Measurements from ENCODE around the gene AK5.

The AK5 gene

DNA sequence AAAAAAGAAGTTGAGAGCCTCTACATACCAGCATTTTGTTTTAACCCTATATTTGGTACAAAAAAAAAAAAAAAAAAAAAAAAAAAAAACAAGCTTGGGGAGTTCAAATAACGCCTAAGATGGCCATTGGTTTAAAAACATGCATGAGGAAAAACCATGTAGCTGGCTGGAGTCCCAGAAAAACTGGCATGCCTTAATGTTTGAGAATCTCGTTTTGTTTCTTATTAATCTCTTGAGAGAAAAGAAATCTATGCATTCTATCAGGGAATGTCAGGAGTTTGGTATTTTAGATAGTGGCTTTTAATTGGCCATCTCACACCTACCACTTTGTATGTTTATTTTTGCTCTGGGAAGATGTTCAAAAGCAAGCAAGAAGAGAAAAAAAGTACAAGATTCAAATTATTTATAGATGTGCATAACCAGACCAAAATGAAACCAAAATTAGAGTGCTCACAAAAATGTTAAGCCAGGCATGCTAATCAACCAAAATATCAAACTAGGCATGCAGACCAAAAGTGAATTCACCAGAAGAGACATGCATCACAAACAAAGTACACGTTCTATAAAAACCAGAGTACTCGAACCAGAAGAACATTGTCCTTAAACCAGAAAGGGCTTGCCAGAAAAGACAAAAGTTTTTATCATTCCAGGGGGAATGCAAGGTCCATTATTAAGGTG, 156.6 kb downstream of the AK5 start:
- DNase-seq (ENCODE audit: low read depth in 2 of 2) = no peak

DNA sequence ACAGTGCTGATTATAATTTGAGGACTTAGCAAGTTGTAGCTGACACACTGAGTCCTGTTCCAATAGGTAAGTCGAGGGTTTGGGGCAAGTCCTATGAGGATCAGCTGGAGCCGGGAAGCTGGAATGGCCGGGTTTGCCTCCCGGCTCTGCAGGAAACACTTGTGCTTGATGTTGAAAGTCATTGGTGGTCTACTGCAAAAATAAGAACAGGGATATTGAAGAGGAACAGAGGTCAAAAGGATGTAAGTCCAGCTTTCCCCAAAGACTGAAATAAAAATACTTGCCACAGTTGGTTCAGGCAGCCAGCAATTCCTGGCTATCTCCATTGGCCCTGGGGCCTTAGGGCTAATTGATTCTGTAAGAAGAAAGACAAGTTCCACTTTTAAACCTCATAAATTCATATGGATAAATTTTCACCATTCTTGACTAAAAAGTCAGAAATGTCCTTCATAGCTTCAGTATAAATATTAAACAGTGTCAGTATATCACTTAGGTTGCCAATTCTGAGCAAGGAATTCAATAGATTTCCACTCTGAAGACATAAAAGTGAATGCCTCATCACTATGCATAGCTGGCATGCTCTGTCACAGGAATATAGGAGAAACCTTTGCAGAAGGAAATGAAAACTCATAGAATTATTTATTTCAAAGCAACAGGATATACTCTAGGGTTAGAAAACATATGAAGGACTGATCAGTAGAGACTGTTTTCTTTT, 165.2 kb downstream of the AK5 start:
- DNase-seq (ENCODE audit: low read depth in 2 of 2) = no peak

DNA sequence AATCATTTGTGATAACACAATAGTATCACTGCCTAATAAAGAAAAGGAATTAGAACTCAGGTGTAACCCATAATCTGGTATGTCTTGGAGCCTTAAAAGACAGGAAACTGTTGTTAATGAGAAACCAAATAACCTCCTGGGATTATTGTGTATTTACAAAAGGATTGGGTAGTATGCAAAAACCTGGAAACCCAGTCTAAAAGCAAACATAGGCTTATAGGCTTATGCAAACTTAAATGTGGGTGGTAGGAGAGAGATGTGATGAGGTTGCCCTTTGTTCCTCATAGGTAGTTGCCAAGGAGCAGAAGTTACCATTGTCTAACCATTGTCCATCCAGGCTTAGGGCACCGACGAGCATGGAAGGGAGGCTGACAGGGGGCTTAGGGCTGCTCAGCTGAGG, 165.8 kb downstream of the AK5 start:
- no peak for DNase-seq (ENCODE audit: low read depth in 2 of 2)

DNA sequence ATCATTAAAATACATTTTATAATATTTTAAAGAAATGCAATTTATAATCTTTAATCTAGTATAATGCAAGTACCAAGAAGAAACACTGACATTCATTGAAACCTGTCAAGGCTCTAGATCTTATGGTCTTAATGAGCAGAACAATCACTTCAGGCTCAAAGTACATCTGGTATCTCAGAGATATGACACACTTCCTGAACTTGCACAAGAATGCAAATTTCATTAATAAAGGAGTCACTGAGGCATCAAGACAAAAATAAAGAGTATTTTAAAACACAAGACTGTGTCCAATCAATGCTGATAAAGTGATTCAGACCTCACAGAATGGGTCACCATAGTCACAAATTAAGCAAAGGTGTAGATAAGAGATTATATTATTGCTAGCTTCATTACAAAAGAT, 178.1 kb downstream of the AK5 start:
- DNase-seq (ENCODE audit: low read depth in 2 of 2) = no peak

DNA sequence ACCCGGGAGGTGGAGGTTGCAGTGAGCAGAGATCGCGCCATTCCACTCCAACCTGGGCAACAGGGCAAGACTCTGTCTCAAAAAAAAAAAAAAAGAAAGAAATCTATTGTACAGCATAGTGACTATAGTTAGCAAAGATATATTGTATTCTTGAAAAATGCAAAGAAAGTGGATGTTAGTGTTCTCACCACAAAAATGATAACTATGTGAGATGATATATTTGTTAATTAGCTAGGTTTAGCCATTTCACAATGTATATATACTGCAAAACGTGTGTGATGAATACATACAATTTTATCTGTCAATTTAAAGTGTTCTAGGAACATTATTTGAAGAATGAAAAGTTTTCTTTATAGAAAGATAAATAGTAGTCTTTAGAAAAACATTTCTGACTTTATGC, 179.9 kb downstream of the AK5 start:
- DNase-seq (ENCODE audit: low read depth in 2 of 2) = no peak

DNA sequence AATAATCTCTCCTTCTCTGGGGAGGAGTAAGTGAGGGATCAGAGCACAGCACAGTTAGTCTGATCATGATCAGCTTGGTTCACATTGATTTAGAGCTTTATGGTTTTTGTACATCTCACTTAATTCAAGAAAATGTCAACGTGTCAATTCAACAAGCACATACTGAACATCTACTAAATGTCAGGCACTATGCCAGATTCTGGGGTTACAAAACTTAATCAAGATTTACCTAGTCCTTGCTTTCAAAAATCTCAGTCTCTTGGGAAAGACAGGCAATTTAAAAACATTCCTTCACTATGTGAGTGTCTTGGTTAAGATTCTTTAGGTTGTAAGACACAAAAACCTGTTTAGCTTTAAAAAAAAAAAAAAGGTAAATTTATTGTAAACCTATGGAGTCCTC, 181.4 kb downstream of the AK5 start:
- no peak for DNase-seq (ENCODE audit: low read depth in 2 of 2)

DNA sequence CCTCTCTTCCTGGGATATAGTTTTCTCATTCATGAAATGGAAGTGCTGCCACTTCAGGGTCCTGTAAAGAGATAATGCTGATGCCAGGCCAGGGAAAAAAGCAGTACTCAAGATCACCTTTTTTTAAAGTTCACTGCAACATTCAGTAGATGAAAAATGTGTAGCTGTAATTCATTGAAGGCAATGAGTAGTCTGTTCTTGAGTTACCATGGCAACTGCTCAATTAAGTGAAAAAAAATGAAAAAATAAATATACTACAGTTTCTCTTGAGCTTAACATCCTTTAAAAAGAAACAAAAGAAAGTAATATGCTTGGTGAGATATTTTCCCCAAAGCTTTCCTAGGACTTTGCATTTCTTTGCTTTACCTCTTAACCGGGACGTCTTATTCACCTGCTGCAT, 183.3 kb downstream of the AK5 start:
- DNase-seq (ENCODE audit: low read depth in 2 of 2) = no peak

DNA sequence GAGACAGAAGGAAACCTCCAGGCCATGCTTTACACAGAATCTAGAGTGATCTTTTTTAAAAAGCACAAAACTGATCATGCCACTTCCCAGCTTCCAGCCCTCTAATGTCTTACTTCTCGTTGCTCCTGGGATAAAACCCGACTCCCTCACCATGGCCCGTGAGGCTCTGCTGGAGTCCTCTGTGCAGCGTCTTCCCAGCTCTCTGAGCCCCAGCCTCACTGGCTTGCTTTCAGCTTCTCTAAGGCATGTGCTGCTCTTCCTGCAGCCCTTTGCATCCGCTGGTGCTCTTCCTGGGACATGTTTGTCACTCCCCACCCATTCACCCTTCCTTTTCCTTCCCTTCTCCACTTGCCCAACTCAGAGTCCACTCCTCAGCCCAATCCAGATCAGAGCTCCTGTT, 184.1 kb downstream of the AK5 start:
- no peak for DNase-seq (ENCODE audit: low read depth in 2 of 2)

DNA sequence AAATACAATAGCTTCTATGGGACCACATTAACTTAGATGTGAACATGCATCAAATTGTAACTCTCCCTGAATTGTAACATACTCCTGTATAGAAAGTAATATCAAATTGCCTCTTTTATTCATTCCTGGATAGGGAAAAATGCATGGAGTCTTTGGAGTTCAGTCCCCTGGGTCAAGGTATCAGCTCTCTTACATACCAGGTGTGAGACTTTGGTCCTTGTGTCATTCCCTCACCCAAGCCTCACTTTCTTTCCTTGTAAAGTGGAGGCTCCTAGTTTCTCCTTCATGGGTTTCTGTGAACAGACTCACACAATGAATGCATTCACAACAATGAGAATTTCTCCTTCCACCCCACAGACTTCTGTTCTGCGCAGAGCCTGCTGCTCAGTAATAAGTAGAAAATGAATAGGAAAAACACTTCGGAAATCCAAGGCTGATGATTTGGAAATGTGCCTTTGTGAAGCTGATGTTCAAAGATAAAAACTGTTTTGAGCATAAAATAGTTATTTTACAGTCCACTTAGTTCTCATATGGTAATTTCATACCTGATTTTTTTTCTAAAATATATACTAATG, 185.3 kb downstream of the AK5 start:
- no peak for DNase-seq (ENCODE audit: low read depth in 2 of 2)

DNA sequence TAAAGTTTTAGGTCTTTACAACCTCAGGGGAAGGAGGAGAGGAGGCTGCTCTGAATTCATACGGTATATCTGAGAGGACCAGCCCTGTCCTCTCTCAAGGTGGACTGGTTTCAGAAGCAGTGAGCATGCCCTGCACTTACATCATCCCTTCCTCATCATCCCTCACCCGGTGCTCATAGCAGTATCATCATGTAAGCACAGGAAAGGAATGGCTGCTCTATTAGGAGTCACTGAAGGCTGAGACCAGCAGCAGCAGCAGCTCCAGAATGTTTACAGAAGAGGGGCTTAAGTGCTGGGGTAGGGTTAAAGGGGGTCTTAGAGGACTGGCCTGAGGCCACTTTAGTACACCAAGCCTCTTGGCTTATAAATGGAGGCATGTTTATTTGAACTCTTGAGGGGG, 185.9 kb downstream of the AK5 start:
- no peak for DNase-seq (ENCODE audit: low read depth in 2 of 2)

DNA sequence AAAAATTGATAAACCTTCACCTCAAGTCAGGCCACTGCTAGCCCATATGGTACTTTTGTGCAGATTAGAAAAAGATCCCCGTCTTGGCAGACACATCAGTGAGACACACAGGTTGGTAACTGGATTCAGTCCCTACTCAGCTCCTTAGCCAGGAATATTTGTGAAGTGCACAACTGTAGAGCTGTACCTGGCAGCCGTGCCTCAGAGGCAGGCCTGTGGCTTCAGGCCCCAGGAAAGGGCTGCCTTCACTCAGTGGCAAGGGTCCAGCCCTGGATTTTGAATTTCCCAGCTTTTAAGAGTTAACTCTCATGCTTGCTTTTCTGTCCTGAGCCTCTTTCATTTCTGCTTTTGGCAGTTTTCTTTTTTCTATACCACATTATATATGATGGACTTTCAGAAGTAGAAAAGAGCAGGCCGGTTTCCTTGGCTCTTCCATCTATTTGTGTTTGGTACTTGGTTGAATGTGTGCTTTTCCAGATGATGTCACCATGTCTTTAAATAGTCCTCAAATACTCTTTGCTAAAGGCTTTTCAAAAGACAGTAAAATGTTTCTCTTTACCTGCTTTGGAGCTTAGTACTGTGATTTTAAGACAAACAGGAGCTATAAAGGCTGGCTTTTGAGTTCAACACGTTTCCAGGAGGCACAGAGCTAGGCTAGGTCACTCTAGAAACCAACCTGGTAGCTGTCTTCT, 186.6 kb downstream of the AK5 start:
- no peak for DNase-seq (ENCODE audit: low read depth in 2 of 2)

DNA sequence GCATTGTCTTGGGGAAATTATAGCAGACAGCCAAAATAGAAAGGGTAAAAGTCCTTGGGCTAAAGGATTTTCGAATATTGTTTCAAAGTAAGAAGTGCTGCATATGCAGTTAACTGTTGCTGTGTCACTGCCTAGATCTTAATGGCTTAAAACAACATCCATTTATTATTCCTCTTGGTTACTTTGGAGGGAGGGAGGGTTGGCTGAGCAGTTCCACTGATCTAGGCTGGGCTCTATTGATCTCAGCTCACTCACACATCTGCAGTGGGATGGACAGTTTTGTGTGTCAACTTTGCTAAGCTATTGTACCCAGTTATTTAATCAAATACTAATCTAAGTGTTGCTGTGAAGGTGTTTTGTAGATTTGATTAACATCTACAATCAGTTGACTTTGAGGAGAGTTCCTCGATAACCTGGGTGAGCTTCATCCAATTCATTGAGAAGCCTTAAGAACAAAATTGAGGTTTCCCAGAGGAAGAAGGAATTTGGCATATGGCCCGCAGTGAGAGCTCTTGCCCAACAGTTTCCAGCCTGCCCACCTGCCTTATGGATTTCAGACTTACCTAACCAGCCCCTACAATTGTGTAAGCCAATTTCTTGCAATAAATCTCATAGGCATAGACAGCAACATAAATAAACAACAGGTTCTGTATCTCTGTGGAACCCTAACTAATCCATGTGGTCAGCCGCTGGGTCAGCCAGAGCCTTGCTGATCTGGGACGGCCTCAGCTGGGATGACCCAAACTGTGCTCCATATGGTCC, 187.3 kb downstream of the AK5 start:
- no peak for DNase-seq (ENCODE audit: low read depth in 2 of 2)

DNA sequence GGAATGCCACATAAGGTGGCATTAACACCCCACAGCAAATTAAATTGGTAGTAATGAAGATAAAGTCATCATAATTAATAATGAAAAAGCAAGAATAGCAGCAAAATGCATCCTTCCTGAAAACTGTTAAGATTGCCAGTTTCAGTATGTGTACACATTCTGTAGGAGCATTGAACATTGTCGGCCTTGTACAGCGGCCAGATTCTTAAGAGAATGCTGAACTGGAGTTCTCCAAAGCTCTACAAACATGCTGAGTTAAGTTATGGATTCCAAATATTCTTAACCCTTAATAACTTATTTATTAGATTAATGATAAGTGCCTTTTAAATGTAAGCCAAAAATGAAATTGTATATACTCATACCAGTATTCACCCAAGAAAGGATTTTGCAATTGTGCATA, 189.9 kb downstream of the AK5 start:
- no peak for DNase-seq (ENCODE audit: low read depth in 2 of 2)

DNA sequence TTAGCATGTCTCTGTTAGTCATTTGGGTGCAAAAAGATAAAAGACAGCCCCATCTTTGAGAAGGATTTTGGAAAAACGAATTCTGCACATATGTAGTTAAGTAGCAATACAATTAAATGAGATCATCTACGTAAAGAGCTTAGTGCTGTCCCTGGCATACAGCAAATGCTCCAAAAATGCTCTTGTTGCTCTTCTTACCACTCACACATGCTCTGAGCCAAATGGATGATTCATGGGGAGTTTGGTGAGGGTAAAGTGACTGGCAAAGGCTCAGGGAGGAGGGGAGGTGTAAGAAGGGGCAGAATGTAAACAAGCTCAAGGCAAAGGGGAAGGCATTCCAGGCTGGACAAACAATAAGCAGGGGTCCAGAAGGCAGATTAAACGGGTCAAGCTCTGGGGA, 191.9 kb downstream of the AK5 start:
- DNase-seq (ENCODE audit: low read depth in 2 of 2) = no peak

DNA sequence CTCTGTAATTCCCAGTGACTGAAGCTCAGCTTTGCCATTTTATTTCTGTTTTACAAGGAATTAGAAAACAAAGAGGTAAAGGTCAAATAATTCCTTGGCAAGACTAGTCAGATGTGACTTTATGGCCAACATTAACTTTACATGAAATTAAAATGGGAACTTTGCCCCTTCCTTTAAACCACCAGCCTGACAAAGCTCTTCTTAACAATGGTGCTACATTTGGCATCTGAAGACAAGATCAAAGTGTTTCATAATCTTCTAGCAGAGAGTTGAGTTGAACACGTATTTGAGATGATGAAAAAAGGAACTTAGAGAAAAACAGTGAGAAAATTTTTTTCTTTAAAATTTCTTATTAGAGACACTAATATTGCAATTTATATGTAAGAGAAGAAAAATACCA, 193.8 kb downstream of the AK5 start:
- no peak for DNase-seq (ENCODE audit: low read depth in 2 of 2)

DNA sequence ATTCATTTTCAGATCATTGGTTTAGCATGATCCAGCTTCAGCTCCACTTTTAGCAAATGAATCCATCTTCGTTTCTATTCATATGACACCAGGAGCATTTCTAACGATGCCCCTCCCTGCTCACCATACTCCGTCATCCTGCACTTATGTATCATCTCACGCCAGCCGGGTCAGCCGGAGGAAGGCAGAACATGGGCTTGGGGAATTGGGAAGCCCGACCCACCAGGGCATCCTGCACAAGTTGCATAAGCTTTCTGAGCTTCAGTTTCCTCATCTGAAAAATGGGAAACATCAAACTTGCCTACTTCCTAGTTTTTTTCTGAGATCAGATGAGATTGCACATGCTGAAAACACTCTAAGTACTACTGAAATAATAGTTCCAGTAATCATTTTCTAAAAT, 194.7 kb downstream of the AK5 start:
- DNase-seq (ENCODE audit: low read depth in 2 of 2) = no peak

DNA sequence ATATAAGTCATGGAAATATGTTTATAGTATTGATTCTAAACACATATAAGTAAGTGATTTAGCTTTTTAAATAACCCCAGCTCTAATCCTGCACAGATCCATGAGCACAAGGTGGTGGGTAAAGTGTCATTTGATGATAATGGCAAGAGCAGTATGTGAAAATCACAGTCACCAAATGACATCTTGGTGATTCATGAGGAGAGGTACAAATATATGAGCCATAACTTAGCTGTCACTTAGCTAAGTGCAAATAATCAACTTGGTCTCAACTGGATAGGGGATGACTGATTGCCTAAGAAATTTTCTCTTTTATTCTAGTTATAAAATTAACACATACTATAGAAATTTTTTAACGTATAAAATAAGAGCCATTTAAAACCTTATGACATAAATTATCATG, 202.5 kb downstream of the AK5 start:
- DNase-seq (ENCODE audit: low read depth in 2 of 2) = no peak

DNA sequence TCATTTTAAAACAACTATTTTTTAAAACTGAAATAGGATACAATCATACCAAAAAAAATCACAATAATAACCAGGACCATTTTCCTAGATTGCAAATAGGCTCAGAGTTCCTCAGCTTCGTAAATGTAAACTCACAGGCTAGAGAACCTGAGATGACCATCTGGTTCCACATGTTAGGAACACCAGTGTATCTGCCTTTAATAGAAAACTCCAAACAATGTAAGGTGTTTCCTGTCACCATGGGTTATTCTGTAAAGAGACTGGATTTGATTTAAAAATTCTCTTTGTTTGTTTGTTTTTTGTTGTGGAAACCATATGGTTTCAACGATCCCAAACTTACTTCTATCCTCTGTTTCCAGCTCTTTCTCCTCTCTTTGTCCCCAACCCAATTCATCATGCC, 203.1 kb downstream of the AK5 start:
- no peak for DNase-seq (ENCODE audit: low read depth in 2 of 2)

DNA sequence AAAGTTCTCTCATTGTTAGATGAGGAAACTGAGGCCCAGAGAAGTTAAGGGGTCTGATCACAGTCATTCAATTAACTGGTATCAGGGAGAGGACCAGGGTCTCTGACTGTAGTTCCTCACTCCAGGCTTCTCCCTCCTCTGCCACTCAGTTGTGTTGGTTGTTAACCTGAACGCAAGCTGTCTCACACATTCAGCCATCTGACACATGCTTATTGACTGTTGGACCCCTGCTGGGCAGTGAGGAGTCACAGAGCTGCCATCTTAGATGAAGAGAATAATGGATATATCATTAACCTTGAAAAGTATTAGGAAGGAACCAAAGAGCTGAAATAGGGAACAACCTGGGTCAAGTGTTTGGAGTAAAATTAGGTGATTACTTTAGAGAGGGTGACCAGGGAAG, 205.8 kb downstream of the AK5 start:
- DNase-seq (ENCODE audit: low read depth in 2 of 2) = no peak

DNA sequence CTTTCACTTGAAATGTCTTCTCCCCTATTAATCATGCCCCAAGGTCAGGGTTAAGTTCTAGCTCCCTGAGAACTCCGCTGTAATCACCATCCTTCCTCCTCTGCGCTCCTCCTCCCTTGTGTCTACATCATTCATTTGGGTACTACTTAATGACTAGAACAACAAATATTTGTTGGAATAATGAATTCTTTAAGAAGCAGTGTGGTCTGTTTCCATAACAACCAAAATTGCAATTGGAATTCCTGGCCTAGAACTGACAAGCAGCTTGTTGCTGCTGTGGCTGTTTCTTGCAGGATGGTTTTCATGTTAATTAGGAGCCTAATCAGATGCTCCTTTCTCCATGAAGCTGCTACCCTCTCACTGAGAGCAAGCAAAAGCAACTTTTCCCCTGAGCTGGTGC, 208.1 kb downstream of the AK5 start:
- DNase-seq (ENCODE audit: low read depth in 2 of 2) = no peak

DNA sequence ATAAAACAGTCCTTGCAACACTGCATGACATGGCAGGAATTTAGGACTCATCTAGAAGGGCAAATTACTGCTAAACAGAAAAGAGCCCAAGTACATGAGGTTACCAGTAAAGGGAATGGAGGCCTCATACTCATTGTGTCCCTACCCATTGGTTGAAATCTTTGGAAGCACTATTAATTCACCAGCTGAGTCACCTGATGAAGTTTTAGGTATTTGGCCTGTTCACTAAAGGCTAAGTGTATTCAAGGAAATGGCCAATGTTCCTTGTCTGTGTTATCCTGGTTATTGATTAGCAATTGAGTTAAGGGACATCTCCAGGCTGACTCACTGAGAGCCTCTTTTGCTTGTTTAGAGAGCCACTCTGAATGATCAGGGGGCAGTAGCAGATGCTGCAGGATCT, 212.2 kb downstream of the AK5 start:
- no peak for DNase-seq (ENCODE audit: low read depth in 2 of 2)

DNA sequence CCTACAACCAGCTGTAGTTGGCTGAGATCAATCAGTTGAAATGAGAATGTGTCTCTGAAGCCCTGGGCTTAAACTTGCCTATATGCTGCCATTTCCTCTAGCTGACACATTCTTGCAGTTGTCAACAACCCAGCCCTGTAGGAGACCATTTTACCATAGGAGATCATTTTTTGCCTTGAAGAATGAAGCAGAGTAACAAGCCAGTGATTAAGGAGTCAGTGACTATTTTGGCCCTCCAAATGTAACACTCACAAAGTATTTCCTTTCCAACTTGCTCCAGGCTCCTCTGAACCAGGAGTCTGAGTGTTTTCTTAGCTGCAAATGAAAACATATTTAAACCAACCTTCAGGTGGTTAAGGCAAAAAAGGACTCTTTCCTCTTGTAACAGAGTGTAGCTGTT, 217.1 kb downstream of the AK5 start:
- no peak for DNase-seq (ENCODE audit: low read depth in 2 of 2)
